HCT116 (cell line): ENCODE data around the gene WWOX. TPM values are rescaled to one million over a fixed set of nuclear protein-coding genes. Genes with fewer than 3 reads are reported as not detected.

Experiments
- ATAC-seq: fragments of 200-7000 bp; cut with Tn5 transposase; 2 replicates; pipeline ENCODE4 v1.9.1; 2020; ENCODE audit warnings: mild to moderate bottlenecking, moderate library complexity
- BruUV-seq: library from RNA; stranded (reverse); fragments of 400-500 nt; replicated peaks from 2 replicates; lab custom pipeline; 2021; lab: Mats Ljungman, UMichigan
- CTCF ChIA-PET: fragments of 300-600 bp; sonication (Branson Sonifier 250); formaldehyde crosslinking; loops from one replicate; lab custom pipeline; 2021; ENCODE audit warnings: antibody characterized with exemption; lab: Charles Lee
- POLR2A ChIA-PET: fragments of 300-600, 350-600 bp; sonication (Branson Sonifier 250); formaldehyde crosslinking; loops from one replicate; lab custom pipeline; 2021; ENCODE audit warnings: antibody characterized with exemption; lab: Charles Lee
- RAD21 ChIA-PET, 2 experiments: fragments of 300-600 bp; sonication (Branson Sonifier 250); formaldehyde crosslinking; loops; one replicate each; lab custom pipeline; 2023; ENCODE audit warnings: low total read pairs in 2 of 2; ENCODE audit not compliant: uncharacterized antibody in 2 of 2, unreplicated experiment in 2 of 2, low non-redundant PET in 1 of 2; lab: Charles Lee
- DNase-seq: peaks from one replicate; pipeline ENCODE4 v3.0.0-alpha.2; 2010; ENCODE audit warnings: low read depth, low spot score
- H2AFZ ChIP-seq: fragments of 200-600 bp; shearing (Covaris generic), sonication (generic); 2 replicates; pipeline ENCODE4 v1.6.1; 2017; ENCODE audit warnings: low read depth, mixed run types, mixed read lengths, antibody characterized with exemption, low read length; ENCODE audit not compliant: poor library complexity, severe bottlenecking
- H3K27ac ChIP-seq: 2 replicates; pipeline ENCODE4 v1.5.1; 2012; ENCODE audit warnings: low read depth, low read length
- H3K27me3 ChIP-seq: fragments of 200-600 bp; sonication (generic); 2 replicates; pipeline ENCODE4 v1.6.1; 2016; ENCODE audit warnings: mixed run types, low read length, mixed read lengths; ENCODE audit not compliant: insufficient read depth
- H3K36me3 ChIP-seq, 2 experiments: fragments of 200-500 bp in 1 of 2; fragments of 200-600 bp in 1 of 2; sonication (Bioruptor generic) in 1 of 2; sonication (generic) in 1 of 2; 2 replicates each; pipeline versions ENCODE4 v1.5.1 to v1.6.1; 2014 to 2016; ENCODE audit warnings: low read length in 2 of 2, inconsistent platforms in 1 of 2, mixed read lengths in 1 of 2, mixed run types in 1 of 2; ENCODE audit not compliant: insufficient read depth in 2 of 2, control insufficient read depth in 1 of 2
- H3K4me1 ChIP-seq, 2 experiments: fragments of 200-600 bp in 1 of 2; sonication (generic) in 1 of 2; 2 replicates each; pipeline versions ENCODE4 v1.5.1 to v1.6.1; 2012 to 2017; ENCODE audit warnings: low read length in 2 of 2, inconsistent platforms in 1 of 2, mild to moderate bottlenecking in 1 of 2, mixed read lengths in 1 of 2, mixed run types in 1 of 2, moderate library complexity in 1 of 2; ENCODE audit not compliant: insufficient read depth in 2 of 2, control insufficient read depth in 1 of 2
- H3K4me2 ChIP-seq: fragments of 200-600 bp; sonication (generic); 2 replicates; pipeline ENCODE4 v1.6.1; 2017; ENCODE audit warnings: mixed run types, low read length, mixed read lengths
- H3K4me3 ChIP-seq, 2 experiments: fragments of 200-600 bp in 1 of 2; sonication (generic) in 1 of 2; replicated peaks in 1 of 2; 2 replicates each; pipeline ENCODE4 v1.5.1; 2011 to 2016; ENCODE audit warnings: low read length in 2 of 2, control low read depth in 1 of 2, low read depth in 1 of 2, mild to moderate bottlenecking in 1 of 2, mixed read lengths in 1 of 2, mixed run types in 1 of 2
- H3K79me2 ChIP-seq: fragments of 200-600 bp; sonication (generic); 2 replicates; pipeline ENCODE4 v1.6.1; 2017; ENCODE audit warnings: mild to moderate bottlenecking, mixed run types, low read length, moderate library complexity, mixed read lengths; ENCODE audit not compliant: insufficient read depth
- H3K9ac ChIP-seq: fragments of 200-600 bp; sonication (generic); 2 replicates; pipeline ENCODE4 v1.6.1; 2016; ENCODE audit warnings: low read length, mixed read lengths
- H3K9me2 ChIP-seq: fragments of 200-600 bp; sonication (generic), shearing (Covaris generic); 2 replicates; pipeline ENCODE4 v1.6.1; 2017; ENCODE audit warnings: mixed run types, mild to moderate bottlenecking, moderate library complexity; ENCODE audit not compliant: insufficient read depth
- H3K9me3 ChIP-seq, 2 experiments: fragments of 200-500 bp in 1 of 2; fragments of 200-600 bp in 1 of 2; sonication (Bioruptor generic) in 1 of 2; sonication (generic) in 1 of 2; 2 replicates each; pipeline ENCODE4 v1.6.1; 2014 to 2017; ENCODE audit warnings: low read length in 2 of 2, mixed read lengths in 2 of 2, inconsistent platforms in 1 of 2, low read depth in 1 of 2, mild to moderate bottlenecking in 1 of 2, mixed run types in 1 of 2, moderate library complexity in 1 of 2; ENCODE audit not compliant: control insufficient read depth in 1 of 2, insufficient read depth in 1 of 2
- H4K20me1 ChIP-seq: fragments of 200-600 bp; sonication (generic), shearing (Covaris generic); 2 replicates; pipeline ENCODE4 v1.6.1; 2017; ENCODE audit warnings: mixed run types, mild to moderate bottlenecking, moderate library complexity; ENCODE audit not compliant: insufficient read depth
- CBX3 ChIP-seq: IDR thresholded peaks from 2 replicates; pipeline ENCODE4 v1.6.1; 2012; ENCODE audit warnings: low read depth
- EZH2 ChIP-seq: fragments of 200-600 bp; sonication (generic); IDR thresholded peaks from 2 replicates; pipeline ENCODE4 v1.6.1; 2017; ENCODE audit warnings: antibody characterized with exemption, mixed run types
- FOSL1 ChIP-seq: IDR thresholded peaks from 2 replicates; pipeline ENCODE4 v1.6.1; 2012; ENCODE audit warnings: low read depth
- JUND ChIP-seq: IDR thresholded peaks from 2 replicates; pipeline ENCODE4 v1.6.1; 2012
- POLR2AphosphoS5 ChIP-seq: IDR thresholded peaks from 2 replicates; pipeline ENCODE4 v1.6.1; 2011; ENCODE audit warnings: mild to moderate bottlenecking, low read depth, low read length, moderate library complexity
- SIN3A ChIP-seq: IDR thresholded peaks from 2 replicates; pipeline ENCODE4 v1.6.1; 2012; ENCODE audit warnings: low read depth
- SP1 ChIP-seq: IDR thresholded peaks from 2 replicates; pipeline ENCODE4 v1.6.1; 2012; ENCODE audit warnings: low read depth
- SRF ChIP-seq: IDR thresholded peaks from 2 replicates; pipeline ENCODE4 v1.6.1; 2012; ENCODE audit warnings: low read depth
- ZNF274 ChIP-seq: fragments of 200-500 bp; sonication (Bioruptor generic); IDR thresholded peaks from 2 replicates; pipeline ENCODE4 v1.6.1; 2014; ENCODE audit warnings: mild to moderate bottlenecking, low read depth, low read length, inconsistent platforms
- intact Hi-C: fragments of 100-400 bp; cut with micrococcal nuclease; formaldehyde crosslinking; loops from 2 replicates; pipeline ENCODE4 v1.10.0; 2022
- total RNA-seq: library from RNA; stranded (reverse); gene quantifications from one replicate; pipeline ENCODE4 v1.2.1, GENCODE V29; 2021; ENCODE audit not compliant: unreplicated experiment
- TF ChIP-seq, protein P1 (sequence below): IDR thresholded peaks from 2 replicates; pipeline ENCODE4 v1.6.1; 2012; ENCODE audit warnings: low read depth
- TF ChIP-seq, protein P2 (sequence below), 3 experiments: fragments of 200-600 bp in 1 of 3; sonication (generic) in 1 of 3; IDR thresholded peaks in 2 of 3; conservative IDR thresholded peaks in 1 of 3; 2 replicates each; pipeline ENCODE4 v1.5.1; 2012 to 2017; ENCODE audit warnings: low read depth in 2 of 3, low read length in 2 of 3, antibody characterized with exemption in 1 of 3, borderline replicate concordance in 1 of 3, control low read depth in 1 of 3, mild to moderate bottlenecking in 1 of 3, mixed read lengths in 1 of 3, mixed run types in 1 of 3, moderate library complexity in 1 of 3; ENCODE audit not compliant: insufficient read depth in 1 of 3
- TF ChIP-seq, protein P3 (sequence below): IDR thresholded peaks from 2 replicates; pipeline ENCODE4 v1.6.1; 2012

Gene WWOX
- total RNA-seq, 1 experiment from 2014 or later = 13.7 TPM

DNA sequence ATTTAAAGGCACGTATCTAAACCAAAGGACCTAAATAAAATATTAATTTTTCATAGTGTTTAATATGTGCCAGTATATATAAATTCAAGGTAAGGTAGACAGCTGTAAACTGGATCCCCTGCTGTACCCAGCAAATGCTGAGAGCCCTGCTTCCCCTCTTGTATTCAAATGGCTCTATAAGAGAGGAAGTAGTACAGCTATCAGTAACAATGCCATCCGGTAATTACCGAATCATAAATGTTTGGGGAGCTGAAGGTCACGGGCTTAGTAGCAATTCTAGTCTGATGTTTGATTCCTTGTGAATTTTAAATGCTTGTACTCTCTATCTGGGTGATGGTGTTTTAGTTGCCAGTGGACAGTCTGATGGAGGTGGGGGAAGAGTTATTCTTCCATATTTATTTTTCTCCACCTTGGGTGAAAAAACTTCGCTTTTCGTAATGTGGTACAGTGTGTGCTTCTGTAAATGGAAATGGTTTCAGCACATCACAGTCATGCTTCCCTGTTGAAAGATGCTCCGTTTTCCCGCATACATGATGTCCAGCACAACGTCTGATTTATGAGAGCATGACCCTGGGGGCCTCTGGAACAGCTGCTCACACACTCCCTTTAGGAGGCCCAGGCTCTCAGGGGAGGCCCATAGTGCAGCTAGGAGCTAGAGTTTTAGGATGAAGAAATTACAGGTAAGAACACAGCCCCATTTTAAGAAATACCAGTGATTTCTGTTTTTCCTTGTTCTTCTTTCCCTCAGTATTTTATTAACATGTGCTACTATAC lies 423.9 kb downstream of the WWOX start (continued):
- TF ChIP-seq, protein P1, sequence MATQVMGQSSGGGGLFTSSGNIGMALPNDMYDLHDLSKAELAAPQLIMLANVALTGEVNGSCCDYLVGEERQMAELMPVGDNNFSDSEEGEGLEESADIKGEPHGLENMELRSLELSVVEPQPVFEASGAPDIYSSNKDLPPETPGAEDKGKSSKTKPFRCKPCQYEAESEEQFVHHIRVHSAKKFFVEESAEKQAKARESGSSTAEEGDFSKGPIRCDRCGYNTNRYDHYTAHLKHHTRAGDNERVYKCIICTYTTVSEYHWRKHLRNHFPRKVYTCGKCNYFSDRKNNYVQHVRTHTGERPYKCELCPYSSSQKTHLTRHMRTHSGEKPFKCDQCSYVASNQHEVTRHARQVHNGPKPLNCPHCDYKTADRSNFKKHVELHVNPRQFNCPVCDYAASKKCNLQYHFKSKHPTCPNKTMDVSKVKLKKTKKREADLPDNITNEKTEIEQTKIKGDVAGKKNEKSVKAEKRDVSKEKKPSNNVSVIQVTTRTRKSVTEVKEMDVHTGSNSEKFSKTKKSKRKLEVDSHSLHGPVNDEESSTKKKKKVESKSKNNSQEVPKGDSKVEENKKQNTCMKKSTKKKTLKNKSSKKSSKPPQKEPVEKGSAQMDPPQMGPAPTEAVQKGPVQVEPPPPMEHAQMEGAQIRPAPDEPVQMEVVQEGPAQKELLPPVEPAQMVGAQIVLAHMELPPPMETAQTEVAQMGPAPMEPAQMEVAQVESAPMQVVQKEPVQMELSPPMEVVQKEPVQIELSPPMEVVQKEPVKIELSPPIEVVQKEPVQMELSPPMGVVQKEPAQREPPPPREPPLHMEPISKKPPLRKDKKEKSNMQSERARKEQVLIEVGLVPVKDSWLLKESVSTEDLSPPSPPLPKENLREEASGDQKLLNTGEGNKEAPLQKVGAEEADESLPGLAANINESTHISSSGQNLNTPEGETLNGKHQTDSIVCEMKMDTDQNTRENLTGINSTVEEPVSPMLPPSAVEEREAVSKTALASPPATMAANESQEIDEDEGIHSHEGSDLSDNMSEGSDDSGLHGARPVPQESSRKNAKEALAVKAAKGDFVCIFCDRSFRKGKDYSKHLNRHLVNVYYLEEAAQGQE = no peak
- TF ChIP-seq EZH2 = no peak
- TF ChIP-seq, protein P2, sequence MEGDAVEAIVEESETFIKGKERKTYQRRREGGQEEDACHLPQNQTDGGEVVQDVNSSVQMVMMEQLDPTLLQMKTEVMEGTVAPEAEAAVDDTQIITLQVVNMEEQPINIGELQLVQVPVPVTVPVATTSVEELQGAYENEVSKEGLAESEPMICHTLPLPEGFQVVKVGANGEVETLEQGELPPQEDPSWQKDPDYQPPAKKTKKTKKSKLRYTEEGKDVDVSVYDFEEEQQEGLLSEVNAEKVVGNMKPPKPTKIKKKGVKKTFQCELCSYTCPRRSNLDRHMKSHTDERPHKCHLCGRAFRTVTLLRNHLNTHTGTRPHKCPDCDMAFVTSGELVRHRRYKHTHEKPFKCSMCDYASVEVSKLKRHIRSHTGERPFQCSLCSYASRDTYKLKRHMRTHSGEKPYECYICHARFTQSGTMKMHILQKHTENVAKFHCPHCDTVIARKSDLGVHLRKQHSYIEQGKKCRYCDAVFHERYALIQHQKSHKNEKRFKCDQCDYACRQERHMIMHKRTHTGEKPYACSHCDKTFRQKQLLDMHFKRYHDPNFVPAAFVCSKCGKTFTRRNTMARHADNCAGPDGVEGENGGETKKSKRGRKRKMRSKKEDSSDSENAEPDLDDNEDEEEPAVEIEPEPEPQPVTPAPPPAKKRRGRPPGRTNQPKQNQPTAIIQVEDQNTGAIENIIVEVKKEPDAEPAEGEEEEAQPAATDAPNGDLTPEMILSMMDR (IDR thresholded peaks at IDR 0.05 in 2 of 3, conservative IDR thresholded peaks at IDR 0.05 in 1 of 3; ENCODE audit: borderline replicate concordance in 1 of 3, insufficient read depth in 1 of 3, low read depth in 2 of 3, low read length in 2 of 3) = no peak

DNA sequence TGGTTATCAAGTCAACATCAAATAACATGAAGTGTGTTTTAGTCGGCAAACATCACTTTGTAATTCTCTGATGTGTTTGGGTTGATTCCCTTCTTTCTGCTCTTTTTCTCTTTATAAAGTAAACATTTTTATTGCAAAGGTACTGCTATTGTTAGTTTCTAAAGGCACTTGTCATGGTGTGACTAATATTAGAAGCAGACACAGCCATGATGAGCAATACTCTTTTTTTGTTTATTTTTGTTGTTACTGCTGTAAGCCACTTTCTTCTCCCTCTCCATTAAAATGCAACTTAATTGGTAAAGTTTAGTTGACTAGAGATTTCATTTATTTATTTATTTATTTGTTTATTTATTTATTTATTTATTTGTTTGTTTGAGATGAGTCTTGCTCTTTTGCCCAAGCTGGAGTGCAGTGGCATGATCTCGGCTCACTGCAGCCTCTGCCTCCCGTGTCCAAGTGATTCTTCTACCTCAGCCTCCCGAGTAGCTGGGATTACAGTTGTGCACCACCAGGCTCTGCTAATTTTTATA lies 424.7 kb downstream of the WWOX start:
- POLR2A ChIA-PET = no interaction called here
- CTCF ChIA-PET = no interaction called here
- RAD21 ChIA-PET = no interaction called here
- no peaks in the 10 kb centered on the region for H3K27me3 ChIP-seq
- H3K4me1 ChIP-seq = no peaks in the 10 kb centered on the region
- H3K4me2 ChIP-seq = no peak overlapping the region
- BruUV-seq = no TSS peak
- no peak overlapping the region for H3K9ac ChIP-seq
- no peaks in the 10 kb centered on the region for H4K20me1 ChIP-seq
- ATAC-seq (no peak), DNase-seq (no peak)
- no peaks in the 10 kb centered on the region for H3K9me2 ChIP-seq
- no peak overlapping the region for H2AFZ ChIP-seq
- no peaks in the 10 kb centered on the region for H3K9me3 ChIP-seq
- no peak overlapping the region for H3K27ac ChIP-seq
- no peaks in the 10 kb centered on the region for H3K36me3 ChIP-seq
- intact Hi-C loops = loop anchor here (10.0 kb wide), 1 partner anchor 191 kb away; no protein-coding TSS in a partner anchor
- TF ChIP-seq SIN3A (no peak), EZH2 (no peak), FOSL1 (no peak), ZNF274 (no peak), JUND (no peak), POLR2AphosphoS5 (no peak), CBX3 (no peak), SRF (no peak), SP1 (no peak)
- TF ChIP-seq, protein P3, sequence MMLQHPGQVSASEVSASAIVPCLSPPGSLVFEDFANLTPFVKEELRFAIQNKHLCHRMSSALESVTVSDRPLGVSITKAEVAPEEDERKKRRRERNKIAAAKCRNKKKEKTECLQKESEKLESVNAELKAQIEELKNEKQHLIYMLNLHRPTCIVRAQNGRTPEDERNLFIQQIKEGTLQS = no peak
- no peak overlapping the region for H3K4me3 ChIP-seq
- H3K79me2 ChIP-seq = no peaks in the 10 kb centered on the region
